NB4 (cell line): ENCODE results near the gene SLC35F5.

Experiments used
- DNase-seq: peaks from one replicate; pipeline ENCODE4 v3.0.0; 2010; ENCODE audit warnings: low read depth
- H3K4me3 ChIP-seq: one replicate; pipeline ENCODE4 v1.5.1; 2011; ENCODE audit warnings: mild to moderate bottlenecking, low read depth, low read length, moderate library complexity
- MYC ChIP-seq: IDR thresholded peaks from 2 replicates; pipeline ENCODE4 v1.6.1; 2011; ENCODE audit warnings: low read depth, low read length
- POLR2A ChIP-seq: IDR thresholded peaks from 2 replicates; pipeline ENCODE4 v1.6.1; 2011; ENCODE audit warnings: mild to moderate bottlenecking; ENCODE audit not compliant: insufficient read length; ENCODE audit errors: extremely low read depth
- TF ChIP-seq, protein P1 (sequence below): IDR thresholded peaks from 2 replicates; pipeline ENCODE4 v1.6.1; 2011; ENCODE audit warnings: low read depth, low read length
- TF ChIP-seq, protein P2 (sequence below): IDR thresholded peaks from one replicate; pipeline ENCODE4 v1.5.1; 2012; ENCODE audit warnings: low read depth, low read length

The SLC35F5 gene

DNA sequence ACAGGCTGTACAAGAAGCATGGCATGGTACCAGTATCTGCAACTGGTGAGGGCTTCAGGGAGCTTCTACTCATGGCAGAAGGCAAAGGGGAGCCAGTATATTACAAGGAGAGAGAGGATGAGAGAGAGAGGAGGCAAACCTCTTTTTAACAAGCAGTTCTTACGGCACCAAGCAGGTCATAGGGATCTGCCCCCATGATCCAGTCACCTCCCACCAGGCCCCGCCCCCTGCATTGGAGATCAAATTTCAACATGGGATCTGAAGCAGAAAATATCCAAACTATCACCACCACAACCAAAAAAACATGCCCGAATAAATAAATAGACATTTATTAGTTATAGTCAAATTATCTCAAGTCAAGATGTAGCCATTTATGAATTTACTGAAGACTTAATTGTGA lies 14.5 kb upstream of the SLC35F5 start:
- TF ChIP-seq MYC (no peak), POLR2A (no peak)
- TF ChIP-seq, protein P1, sequence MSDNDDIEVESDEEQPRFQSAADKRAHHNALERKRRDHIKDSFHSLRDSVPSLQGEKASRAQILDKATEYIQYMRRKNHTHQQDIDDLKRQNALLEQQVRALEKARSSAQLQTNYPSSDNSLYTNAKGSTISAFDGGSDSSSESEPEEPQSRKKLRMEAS: no peak
- TF ChIP-seq, protein P2, sequence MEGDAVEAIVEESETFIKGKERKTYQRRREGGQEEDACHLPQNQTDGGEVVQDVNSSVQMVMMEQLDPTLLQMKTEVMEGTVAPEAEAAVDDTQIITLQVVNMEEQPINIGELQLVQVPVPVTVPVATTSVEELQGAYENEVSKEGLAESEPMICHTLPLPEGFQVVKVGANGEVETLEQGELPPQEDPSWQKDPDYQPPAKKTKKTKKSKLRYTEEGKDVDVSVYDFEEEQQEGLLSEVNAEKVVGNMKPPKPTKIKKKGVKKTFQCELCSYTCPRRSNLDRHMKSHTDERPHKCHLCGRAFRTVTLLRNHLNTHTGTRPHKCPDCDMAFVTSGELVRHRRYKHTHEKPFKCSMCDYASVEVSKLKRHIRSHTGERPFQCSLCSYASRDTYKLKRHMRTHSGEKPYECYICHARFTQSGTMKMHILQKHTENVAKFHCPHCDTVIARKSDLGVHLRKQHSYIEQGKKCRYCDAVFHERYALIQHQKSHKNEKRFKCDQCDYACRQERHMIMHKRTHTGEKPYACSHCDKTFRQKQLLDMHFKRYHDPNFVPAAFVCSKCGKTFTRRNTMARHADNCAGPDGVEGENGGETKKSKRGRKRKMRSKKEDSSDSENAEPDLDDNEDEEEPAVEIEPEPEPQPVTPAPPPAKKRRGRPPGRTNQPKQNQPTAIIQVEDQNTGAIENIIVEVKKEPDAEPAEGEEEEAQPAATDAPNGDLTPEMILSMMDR: no peak
- H3K4me3 ChIP-seq: no peak overlapping the region
- DNase-seq: no peak

DNA sequence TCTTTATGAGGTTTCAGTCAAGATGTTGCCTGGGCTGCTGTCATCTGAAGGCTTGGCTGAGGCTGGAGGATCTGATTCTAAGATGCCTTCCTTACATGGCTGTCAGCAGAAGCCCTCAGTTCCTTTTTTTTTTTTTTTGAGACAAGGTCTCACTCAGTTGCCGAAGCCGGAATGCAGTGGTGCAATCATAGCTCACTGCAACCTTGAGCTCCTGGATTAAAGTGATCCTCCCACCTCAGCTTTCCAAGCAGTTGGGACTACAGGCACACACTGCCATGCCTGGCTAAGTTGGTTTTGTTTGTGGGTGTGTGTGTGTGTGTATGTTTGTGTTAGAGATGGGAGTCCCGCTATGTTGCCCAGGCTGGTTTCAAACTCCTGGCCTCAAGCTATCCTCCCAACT lies 13.1 kb upstream of the SLC35F5 start:
- no peak overlapping the region for H3K4me3 ChIP-seq
- TF ChIP-seq MYC (no peak), POLR2A (no peak)
- TF ChIP-seq, protein P2: no peak
- TF ChIP-seq, protein P1: no peak
- no peak for DNase-seq

DNA sequence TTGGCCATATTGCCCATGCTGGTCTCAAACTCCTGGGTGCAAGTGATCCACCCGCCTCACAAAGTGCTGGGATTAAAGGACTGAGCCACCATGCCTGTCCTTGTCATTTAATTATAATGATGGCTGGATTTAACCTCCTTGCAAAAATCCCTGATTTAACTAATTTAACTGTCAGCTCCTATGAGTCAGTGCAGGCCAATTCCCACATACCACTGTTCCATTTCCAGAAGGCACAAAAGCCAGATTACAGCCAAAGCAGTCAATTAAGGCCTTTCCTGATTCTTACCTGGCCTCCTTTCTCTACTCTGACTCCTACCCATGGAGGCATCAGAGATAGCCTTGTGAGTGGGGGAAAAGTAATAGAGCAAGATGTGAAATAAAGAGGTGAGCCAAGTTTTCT lies 12.3 kb upstream of the SLC35F5 start:
- DNase-seq: no peak
- no peak overlapping the region for H3K4me3 ChIP-seq
- TF ChIP-seq POLR2A (no peak), MYC (no peak)
- TF ChIP-seq, protein P2: no peak
- TF ChIP-seq, protein P1: no peak

DNA sequence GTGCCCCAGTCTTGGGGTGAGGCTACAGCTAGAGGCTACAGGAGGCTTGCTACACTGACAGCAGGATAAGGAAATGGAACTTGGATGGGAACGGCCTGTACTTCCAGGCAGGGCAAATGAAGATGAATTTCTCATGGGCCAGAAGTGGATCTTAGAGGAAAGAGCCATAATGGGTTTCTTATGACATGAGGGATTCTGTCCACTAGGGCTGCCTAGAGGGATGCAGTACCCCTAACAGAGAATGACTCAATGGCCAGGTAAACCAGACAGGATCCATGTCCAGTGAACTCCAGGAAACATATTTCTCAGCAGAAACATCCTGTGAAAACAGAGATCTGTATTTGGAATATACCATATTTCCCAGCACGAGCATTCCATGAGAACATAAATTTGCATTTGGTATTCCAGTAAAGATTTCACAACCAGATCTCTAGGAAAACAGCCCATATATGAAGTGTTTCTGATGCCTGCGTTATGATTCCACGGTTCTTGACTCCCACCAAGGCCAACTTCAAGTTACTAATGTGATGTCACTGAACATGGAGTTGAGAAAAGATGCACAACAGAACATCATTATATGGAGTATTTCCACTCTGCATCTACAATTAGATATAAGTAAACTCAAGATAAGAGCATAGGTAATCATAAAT lies 11.5 kb upstream of the SLC35F5 start:
- DNase-seq: no peak
- no peak overlapping the region for H3K4me3 ChIP-seq
- TF ChIP-seq, protein P2: no peak
- no peak for TF ChIP-seq MYC

DNA sequence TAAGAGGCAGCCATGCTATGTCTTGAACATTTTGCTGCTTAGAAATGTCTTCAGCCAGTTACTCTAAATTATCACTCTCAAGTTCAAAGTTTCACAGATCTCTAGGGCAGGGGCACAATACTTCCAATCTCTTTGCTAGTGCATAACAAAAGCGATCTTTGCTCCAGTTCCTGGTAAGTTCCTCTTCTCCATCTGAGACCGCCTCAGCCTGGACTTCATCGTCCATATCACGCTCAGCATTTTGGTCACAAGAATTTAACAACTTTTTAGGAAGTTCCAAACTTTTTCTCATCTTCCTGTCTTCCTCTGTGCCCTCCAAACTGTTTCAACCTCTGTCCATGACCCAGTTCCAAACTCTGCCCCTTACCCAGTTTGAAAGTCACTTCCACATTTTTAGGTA lies 8.8 kb upstream of the SLC35F5 start:
- no peak overlapping the region for H3K4me3 ChIP-seq
- no peak for TF ChIP-seq MYC
- TF ChIP-seq, protein P1: no peak
- no peak for TF ChIP-seq POLR2A
- TF ChIP-seq, protein P2: no peak
- DNase-seq: no peak

DNA sequence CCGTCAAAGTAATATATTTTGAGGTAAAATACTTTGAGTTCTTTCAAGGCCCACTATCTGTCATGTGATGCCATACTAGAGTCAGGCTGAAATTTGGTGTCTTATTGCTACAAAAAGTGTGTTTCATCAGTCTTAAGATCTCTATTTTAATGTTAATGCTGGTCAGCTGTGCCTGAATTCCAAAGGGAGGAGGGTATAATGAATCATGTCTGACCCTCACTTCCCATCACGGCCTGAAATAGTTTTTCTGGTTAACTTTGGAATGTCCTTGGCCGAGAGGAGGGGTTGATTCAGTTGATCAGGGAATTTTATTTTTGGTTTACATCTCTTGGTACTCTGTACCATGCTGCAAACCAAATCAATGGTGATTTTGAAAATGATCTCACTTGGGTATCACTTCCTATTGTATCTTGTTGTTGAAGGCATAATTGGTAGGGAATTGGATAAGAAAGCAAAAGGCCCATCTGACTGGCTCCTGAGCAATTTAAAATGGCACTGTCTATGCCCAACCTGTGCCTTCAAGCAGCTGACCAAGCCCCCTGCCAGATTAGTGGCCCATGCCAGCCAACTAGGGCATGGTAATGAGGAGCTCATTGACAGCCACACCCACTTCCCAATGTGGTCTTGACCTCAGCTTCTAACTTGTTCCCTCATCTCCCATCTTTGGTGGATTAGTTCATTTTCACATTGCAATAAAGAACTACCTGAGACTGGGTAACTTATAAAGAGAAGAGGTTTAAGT lies 6.1 kb upstream of the SLC35F5 start:
- DNase-seq: no peak

More for the DNA sequence above, 6.1 kb upstream of the SLC35F5 start:
- no peak overlapping the region for H3K4me3 ChIP-seq
- TF ChIP-seq, protein P1: no peak
- TF ChIP-seq, protein P2: no peak
- TF ChIP-seq POLR2A: no peak
- TF ChIP-seq MYC: no peak
